ENCODE measurements around the gene TBX5. TPM values are rescaled to one million over a fixed set of nuclear protein-coding genes. Genes with fewer than 3 reads are reported as not detected.

TBX5 gene
- polyA plus RNA-seq, 1 of the 3 experiments (the other 2 are of a cell fraction): not detected

GRCh38 chr12:114396869-114397719 is 8.8 kb downstream of the TBX5 start:
- no peak overlapping the region for H3K4me3 ChIP-seq (ENCODE audit: low read depth in 2 of 2, low read length in 1 of 2)
- DNase-seq: no peak

GRCh38 chr12:114396153-114396868 is 9.6 kb downstream of the TBX5 start:
- Histone ChIP-seq H3K4me2 (no peak overlapping the region; the same call in none of the 2 replicates), H3F3A (replicated peaks; ENCODE audit: insufficient read depth) (no peaks in the 10 kb centered on the region), H3K9ac (no peak overlapping the region), H3K4me3 (ENCODE audit: low read depth in 2 of 2, low read length in 1 of 2) (no peak overlapping the region), H3K9me3 (no peaks in the 10 kb centered on the region), H2AFZ (ENCODE audit: low read depth) (no peak overlapping the region), H3K36me3 (replicated peaks in 1 of 2; ENCODE audit: control insufficient read depth in 1 of 2, insufficient read depth in 2 of 2, low read length in 1 of 2) (no peaks in the 10 kb centered on the region), H3K4me1 (ENCODE audit: control insufficient read depth in 1 of 2, insufficient read depth in 2 of 2, low read depth in 1 of 2, low read length in 1 of 2) (no peaks in the 10 kb centered on the region), H3K27me3 (ENCODE audit: insufficient read depth) (peaks cover 74% of the 10 kb centered on the region), H4K20me1 (ENCODE audit: insufficient read depth) (no peaks in the 10 kb centered on the region), H3K27ac (ENCODE audit: low read depth in 2 of 2, low read length in 1 of 2) (no peak overlapping the region), H3K9me2 (no peaks in the 10 kb centered on the region), H3K79me2 (ENCODE audit: insufficient read depth) (no peaks in the 10 kb centered on the region)
- POLR2A ChIA-PET: no interaction called here
- 13% methylated on average over 16 of the region's 50 CpGs for WGBS (ENCODE audit: low lambda C conversion rate)
- peak; percentile 63 for DNase-seq
- TF ChIP-seq MEF2A (IDR thresholded peaks at IDR 0.05; ENCODE audit: borderline replicate concordance, low read depth) (no peak), TAF1 (IDR thresholded peaks at IDR 0.05; ENCODE audit: borderline replicate concordance, low read depth, low read length) (no peak), ZBTB33 (IDR thresholded peaks at IDR 0.05; ENCODE audit: borderline replicate concordance, low read depth) (no peak)
- CTCF ChIA-PET: interaction anchor here (0.6 to 1.6 kb wide), 5 partner anchors 13 to 230 kb away, joined by 3 read pairs; no protein-coding TSS in a partner anchor

More at GRCh38 chr12:114396869-114397719, 8.8 kb downstream of the TBX5 start:
- Histone ChIP-seq H3F3A (replicated peaks; ENCODE audit: insufficient read depth) (no peaks in the 10 kb centered on the region), H3K27me3 (ENCODE audit: insufficient read depth) (peaks cover 79% of the 10 kb centered on the region), H3K9me3 (no peaks in the 10 kb centered on the region), H3K79me2 (ENCODE audit: insufficient read depth) (no peaks in the 10 kb centered on the region), H3K4me1 (ENCODE audit: control insufficient read depth in 1 of 2, insufficient read depth in 2 of 2, low read depth in 1 of 2, low read length in 1 of 2) (no peaks in the 10 kb centered on the region), H3K36me3 (replicated peaks in 1 of 2; ENCODE audit: control insufficient read depth in 1 of 2, insufficient read depth in 2 of 2, low read length in 1 of 2) (no peaks in the 10 kb centered on the region), H3K9ac (no peak overlapping the region), H3K27ac (ENCODE audit: low read depth in 2 of 2, low read length in 1 of 2) (no peak overlapping the region), H3K4me2 (no peak overlapping the region), H3K9me2 (no peaks in the 10 kb centered on the region), H4K20me1 (ENCODE audit: insufficient read depth) (no peaks in the 10 kb centered on the region), H2AFZ (ENCODE audit: low read depth) (no peak overlapping the region)
- ChIA-PET POLR2A (no interaction called here), CTCF (interaction anchor here (0.6 to 1.6 kb wide), 5 partner anchors 12 to 230 kb away, joined by 3 read pairs; no protein-coding TSS in a partner anchor)
- no peak for TF ChIP-seq MEF2A (IDR thresholded peaks at IDR 0.05; ENCODE audit: borderline replicate concordance, low read depth)
- TF ChIP-seq POLR2AphosphoS5 (IDR thresholded peaks at IDR 0.05; ENCODE audit: low read depth, low read length): no peak
- no peak for TF ChIP-seq USF2 (IDR thresholded peaks at IDR 0.05; ENCODE audit: borderline replicate concordance, low read depth, low read length)
- no peak for TF ChIP-seq JUND (IDR thresholded peaks at IDR 0.05)
- no peak for TF ChIP-seq MXI1 (IDR thresholded peaks at IDR 0.05; ENCODE audit: low read depth, low read length)
- TF ChIP-seq USF1 (IDR thresholded peaks at IDR 0.05; ENCODE audit: borderline replicate concordance, low read depth): no peak
- no peak for TF ChIP-seq SMC3 (IDR thresholded peaks at IDR 0.05; ENCODE audit: low read depth, low read length)
- WGBS (ENCODE audit: low lambda C conversion rate): 7% methylated on average over 17 of the region's 19 CpGs

All from SK-N-SH (cell line).